Lower lobe of right lung (tissue), 2 donors: Measurements from ENCODE around the gene AATF. TPM values are rescaled to one million over a fixed set of nuclear protein-coding genes. Genes with fewer than 3 reads are reported as not detected.
A peak's percentile ranks its signal among the peaks of the same experiment; 100 is the strongest.

Source experiments
- ATAC-seq, 2 donors: fragments of 200-7000 bp; cut with Tn5 transposase; one replicate each; pipeline ENCODE4 v1.9.1; 2020 to 2022; ENCODE audit warnings: mild to moderate bottlenecking in 2 of 2, moderate library complexity in 2 of 2
- DNase-seq: peaks from one replicate; pipeline ENCODE4 v3.0.0-alpha.2; 2020
- H3K27ac ChIP-seq: fragments of 200-600 bp; one replicate; pipeline ENCODE4 v1.8.0; 2022
- H3K27me3 ChIP-seq: fragments of 200-600 bp; one replicate; pipeline ENCODE4 v1.8.0; 2022; ENCODE audit warnings: low read depth
- H3K36me3 ChIP-seq: fragments of 200-600 bp; one replicate; pipeline ENCODE4 v1.8.0; 2022; ENCODE audit warnings: mild to moderate bottlenecking
- H3K4me1 ChIP-seq: fragments of 200-600 bp; one replicate; pipeline ENCODE4 v1.8.0; 2022
- H3K4me3 ChIP-seq: fragments of 200-600 bp; one replicate; pipeline ENCODE4 v1.8.0; 2022; ENCODE audit warnings: mild to moderate bottlenecking
- H3K9me3 ChIP-seq: fragments of 200-600 bp; one replicate; pipeline ENCODE4 v1.8.0; 2022
- intact Hi-C: fragments of 100-400 bp; cut with DNase I; formaldehyde crosslinking; loops from one replicate; pipeline ENCODE4 v1.11.0; 2022
- total RNA-seq: library from RNA; stranded (reverse); fragmentation: NEBNext Ultra II Directional; extraction: Animal tissue kit (Norgen Biotek cat#: 25700); gene quantifications from one replicate; pipeline ENCODE4 v1.2.1, GENCODE V29; 2021
- TF ChIP-seq, protein P1 (sequence below): fragments of 200-600 bp; IDR thresholded peaks from one replicate; pipeline ENCODE4 v1.8.0; 2022; ENCODE audit warnings: antibody characterized with exemption, mild to moderate bottlenecking
- donor health status: DM: no; HTN: yes; CAD: no; lungs with severe emphysema.

The AATF gene
- total RNA-seq, 1 donor from 2014 or later, result 39.6 TPM

DNA sequence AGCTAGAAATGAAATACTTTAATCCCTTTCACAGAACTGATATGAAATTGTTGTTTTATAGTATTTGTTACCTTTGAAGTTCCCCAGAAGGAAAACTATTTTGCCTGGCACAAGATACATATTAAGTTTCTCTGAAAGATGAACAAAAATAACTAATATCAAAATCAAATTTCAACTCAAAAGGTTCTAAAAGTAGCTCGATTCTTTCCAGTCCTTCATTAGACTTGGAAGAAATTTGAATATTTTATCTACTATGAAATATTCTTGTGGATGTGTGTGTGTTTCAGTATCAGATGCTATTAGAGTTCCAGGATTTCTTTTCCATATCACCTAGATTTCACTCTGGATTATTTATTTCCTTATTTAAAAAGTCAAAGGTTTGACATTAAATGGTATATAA lies 3.6 kb upstream of the AATF start:
- Histone ChIP-seq H3K9me3 (no peaks in the 10 kb centered on the region), H3K27me3 (peaks cover 76% of the 10 kb centered on the region), H3K27ac (no peak overlapping the region), H3K4me1 (peaks cover 30% of the 10 kb centered on the region), H3K4me3 (no peak overlapping the region), H3K36me3 (no peaks in the 10 kb centered on the region)
- intact Hi-C loops, result no loop called here
- no peak for ATAC-seq
- no peak for DNase-seq
- TF ChIP-seq, protein P1, sequence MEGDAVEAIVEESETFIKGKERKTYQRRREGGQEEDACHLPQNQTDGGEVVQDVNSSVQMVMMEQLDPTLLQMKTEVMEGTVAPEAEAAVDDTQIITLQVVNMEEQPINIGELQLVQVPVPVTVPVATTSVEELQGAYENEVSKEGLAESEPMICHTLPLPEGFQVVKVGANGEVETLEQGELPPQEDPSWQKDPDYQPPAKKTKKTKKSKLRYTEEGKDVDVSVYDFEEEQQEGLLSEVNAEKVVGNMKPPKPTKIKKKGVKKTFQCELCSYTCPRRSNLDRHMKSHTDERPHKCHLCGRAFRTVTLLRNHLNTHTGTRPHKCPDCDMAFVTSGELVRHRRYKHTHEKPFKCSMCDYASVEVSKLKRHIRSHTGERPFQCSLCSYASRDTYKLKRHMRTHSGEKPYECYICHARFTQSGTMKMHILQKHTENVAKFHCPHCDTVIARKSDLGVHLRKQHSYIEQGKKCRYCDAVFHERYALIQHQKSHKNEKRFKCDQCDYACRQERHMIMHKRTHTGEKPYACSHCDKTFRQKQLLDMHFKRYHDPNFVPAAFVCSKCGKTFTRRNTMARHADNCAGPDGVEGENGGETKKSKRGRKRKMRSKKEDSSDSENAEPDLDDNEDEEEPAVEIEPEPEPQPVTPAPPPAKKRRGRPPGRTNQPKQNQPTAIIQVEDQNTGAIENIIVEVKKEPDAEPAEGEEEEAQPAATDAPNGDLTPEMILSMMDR, result no peak

DNA sequence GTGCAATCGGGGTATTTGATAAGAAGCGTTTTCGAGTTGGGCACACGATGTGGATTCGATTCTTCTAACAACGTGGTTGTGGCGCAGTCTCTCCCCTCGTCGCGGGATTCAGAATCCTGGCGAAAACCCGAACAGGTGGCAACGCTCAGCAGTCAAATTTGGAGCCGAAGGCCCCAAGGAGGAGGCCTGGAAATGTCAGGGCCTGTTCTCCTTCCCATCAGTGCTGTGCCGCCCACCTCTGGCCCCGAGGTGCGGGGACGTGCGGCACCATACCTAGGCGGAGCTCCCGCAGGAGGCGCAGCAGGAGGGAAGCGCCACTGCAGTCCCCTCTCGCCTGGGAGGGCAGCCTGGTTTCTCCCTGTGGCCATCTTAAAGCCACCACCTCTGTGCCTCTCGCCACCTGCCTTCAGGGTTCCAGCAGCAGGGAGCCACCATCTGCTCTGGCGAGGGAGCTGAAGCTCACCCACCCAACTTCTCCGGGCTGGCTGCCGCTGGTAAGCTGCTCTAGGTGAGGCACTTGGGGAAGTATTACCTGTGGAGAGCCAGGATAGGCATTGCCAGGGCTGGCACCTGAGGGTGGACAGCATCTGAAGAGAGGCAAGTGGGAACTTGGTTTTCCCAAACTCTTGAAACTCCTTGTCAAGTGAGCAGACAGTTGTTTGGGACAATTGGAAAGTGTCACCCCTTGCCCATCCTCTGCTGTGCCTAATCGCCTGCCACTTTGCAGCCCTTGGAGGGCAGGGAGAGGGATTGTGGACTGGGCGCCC lies 2.6 kb upstream of the AATF start:
- DNase-seq (no peak), ATAC-seq (no peak)
- Histone ChIP-seq H3K9me3 (no peaks in the 10 kb centered on the region), H3K27me3 (peaks cover 66% of the 10 kb centered on the region), H3K4me1 (peaks cover 40% of the 10 kb centered on the region), H3K4me3 (no peak overlapping the region), H3K36me3 (peaks cover 8% of the 10 kb centered on the region), H3K27ac (no peak overlapping the region)
- TF ChIP-seq, protein P1, result no peak
- intact Hi-C loops, result no loop called here

DNA sequence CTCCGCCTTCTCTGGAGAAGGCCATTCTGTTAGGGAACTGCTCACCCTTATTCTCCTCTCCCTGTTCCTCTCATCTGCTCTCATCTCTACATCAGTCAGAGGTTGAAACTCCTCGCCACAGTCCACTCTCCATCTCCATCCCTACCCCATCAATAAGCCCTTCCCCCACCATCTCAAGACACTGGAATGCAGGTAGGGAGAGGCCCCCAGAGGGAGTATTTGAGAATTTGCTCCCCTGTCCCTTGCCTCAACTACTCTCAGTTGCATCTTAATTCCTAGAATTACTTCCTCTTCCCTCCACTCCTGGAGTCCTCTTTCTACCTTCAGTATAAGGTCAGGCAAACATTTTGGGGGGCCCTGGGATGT lies 2.0 kb upstream of the AATF start:
- intact Hi-C loops, result no loop called here
- peaks cover 45% of the 10 kb centered on the region for H3K4me1 ChIP-seq
- ATAC-seq (no peak), DNase-seq (no peak)
- H3K4me3 ChIP-seq, result no peak overlapping the region
- TF ChIP-seq, protein P1, result no peak
- no peaks in the 10 kb centered on the region for H3K9me3 ChIP-seq
- H3K27ac ChIP-seq, result no peak overlapping the region
- peaks cover 60% of the 10 kb centered on the region for H3K27me3 ChIP-seq
- H3K36me3 ChIP-seq, result peaks cover 14% of the 10 kb centered on the region

DNA sequence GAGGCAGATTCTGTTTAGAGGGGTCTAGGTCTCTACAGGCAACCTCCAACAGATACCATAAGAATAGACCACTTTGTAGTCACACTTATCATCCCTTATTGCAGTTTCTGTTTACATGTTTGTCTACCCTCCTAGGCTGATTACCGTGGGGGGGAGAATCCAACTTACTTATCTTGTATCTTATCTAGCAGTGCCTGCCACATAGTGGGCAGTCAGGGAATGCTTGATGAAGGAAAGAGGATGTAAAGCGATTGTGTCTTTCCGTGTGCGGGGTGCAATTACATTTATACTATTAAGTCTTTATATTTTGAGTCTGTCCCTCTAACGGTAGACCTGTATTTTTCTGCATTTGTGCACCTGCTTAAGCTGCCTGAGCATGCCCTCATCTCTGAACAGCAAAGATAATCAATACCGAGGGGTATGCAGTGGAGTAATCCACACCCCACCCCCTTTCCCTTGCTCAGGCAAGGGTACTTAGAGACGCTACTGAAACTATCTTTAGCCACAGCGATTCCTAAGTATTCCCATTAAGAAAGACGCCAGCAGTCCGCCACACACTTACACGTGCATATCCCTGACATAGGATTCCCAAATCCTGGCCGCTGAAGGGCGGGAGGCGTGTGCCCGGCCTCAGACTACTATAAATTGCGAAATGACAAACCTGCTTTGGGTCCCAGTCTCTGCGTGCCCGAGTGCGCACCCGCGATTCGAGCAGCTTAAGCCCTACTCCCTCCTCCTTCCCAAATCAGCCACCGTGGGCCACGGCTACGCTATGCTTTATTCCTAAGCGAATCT lies 635 bp upstream of the AATF start:
- peak; percentile 77 to 80 for ATAC-seq
- Histone ChIP-seq H3K27me3 (peaks cover 46% of the 10 kb centered on the region), H3K36me3 (peaks cover 26% of the 10 kb centered on the region), H3K4me3 (peak overlapping the region; percentile 93), H3K27ac (peak overlapping the region; percentile 93), H3K9me3 (no peaks in the 10 kb centered on the region), H3K4me1 (peaks cover 33% of the 10 kb centered on the region)
- TF ChIP-seq, protein P1, result no peak
- intact Hi-C loops, result no loop called here
- no peak for DNase-seq

DNA sequence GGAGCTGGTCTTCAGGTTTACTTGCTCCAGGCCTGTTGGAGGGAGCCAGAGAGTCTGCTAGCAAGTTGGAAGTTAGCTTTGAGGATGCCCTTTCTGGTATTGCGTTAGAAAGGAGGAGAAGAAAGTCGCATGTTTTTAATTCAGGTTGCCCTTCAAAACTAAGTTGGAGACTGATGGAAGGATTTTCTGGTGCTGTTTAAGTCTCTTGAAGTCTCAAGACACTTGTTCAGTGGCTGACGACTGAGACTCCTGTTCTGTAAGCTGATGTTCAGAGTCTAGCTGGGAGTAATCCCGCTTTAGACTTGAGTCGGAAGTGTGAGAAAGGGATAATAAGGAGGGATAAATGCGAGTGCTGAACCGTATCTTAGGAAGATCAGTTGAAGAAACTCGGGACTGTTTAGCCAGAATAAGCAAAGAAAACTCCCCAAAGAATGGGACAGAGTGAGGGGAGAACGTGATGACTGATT lies 740 bp downstream of the AATF start:
- H3K36me3 ChIP-seq, result peaks cover 40% of the 10 kb centered on the region
- H3K27ac ChIP-seq, result peak overlapping the region; percentile 93
- peak overlapping the region; percentile 93 for H3K4me3 ChIP-seq
- H3K4me1 ChIP-seq, result peaks cover 33% of the 10 kb centered on the region
- no peaks in the 10 kb centered on the region for H3K9me3 ChIP-seq
- H3K27me3 ChIP-seq, result peaks cover 32% of the 10 kb centered on the region
- intact Hi-C loops, result no loop called here
- no peak for DNase-seq
- peak; percentile 38 to 57 for ATAC-seq
- TF ChIP-seq, protein P1, result no peak
